ENCODE measurements around the gene DAGLA. TPM values are rescaled to one million over a fixed set of nuclear protein-coding genes. Genes with fewer than 3 reads are reported as not detected.

Gene DAGLA
- total RNA-seq, 1 donor from 2014 or later: 4.6 TPM

DNA sequence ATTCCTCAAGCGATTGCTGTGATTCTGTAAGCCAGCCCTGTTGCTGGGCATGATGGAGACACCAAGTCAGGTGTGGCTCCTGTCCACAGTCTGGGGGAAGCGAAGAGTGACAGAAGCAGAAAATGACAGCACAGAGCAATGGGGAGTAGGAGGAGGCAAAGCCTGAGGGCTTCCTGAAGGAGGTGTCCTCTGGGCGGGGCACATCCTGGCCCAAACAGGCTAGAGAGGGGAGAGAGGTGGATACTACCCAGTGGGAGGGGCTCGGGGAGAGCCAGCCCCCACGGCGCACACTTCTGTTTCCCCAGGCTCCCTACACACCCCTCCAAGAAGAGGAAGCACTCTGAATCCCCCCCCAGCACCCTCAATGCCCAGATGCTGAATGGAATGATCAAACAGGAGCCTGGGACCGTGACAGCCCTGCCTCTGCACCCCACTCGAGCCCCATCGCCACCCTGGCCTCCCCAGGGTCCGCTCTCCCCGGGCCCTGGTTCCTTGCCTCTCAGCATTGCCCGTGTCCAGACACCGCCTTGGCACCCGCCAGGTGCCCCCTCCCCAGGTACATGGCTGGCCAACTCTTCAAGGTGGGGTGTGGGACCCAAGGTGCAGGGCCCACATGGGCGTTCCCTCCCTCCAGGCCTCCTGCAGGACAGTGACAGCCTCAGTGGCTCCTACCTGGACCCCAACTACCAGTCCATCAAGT is 91.2 kb downstream of the DAGLA start:
- DNase-seq (ENCODE audit: low read depth): no peak
- no peaks in the 10 kb centered on the region for H3K27me3 ChIP-seq (ENCODE audit: control insufficient read depth, insufficient read depth, low read length)
- no peaks in the 10 kb centered on the region for H3K36me3 ChIP-seq (ENCODE audit: control insufficient read depth, insufficient read depth, low read length)
- TF ChIP-seq, protein P1, sequence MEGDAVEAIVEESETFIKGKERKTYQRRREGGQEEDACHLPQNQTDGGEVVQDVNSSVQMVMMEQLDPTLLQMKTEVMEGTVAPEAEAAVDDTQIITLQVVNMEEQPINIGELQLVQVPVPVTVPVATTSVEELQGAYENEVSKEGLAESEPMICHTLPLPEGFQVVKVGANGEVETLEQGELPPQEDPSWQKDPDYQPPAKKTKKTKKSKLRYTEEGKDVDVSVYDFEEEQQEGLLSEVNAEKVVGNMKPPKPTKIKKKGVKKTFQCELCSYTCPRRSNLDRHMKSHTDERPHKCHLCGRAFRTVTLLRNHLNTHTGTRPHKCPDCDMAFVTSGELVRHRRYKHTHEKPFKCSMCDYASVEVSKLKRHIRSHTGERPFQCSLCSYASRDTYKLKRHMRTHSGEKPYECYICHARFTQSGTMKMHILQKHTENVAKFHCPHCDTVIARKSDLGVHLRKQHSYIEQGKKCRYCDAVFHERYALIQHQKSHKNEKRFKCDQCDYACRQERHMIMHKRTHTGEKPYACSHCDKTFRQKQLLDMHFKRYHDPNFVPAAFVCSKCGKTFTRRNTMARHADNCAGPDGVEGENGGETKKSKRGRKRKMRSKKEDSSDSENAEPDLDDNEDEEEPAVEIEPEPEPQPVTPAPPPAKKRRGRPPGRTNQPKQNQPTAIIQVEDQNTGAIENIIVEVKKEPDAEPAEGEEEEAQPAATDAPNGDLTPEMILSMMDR (IDR thresholded peaks at IDR 0.05; ENCODE audit: insufficient read depth, low read length, poor library complexity, severe bottlenecking): no peak
- H3K4me3 ChIP-seq (ENCODE audit: low read depth, low read length): no peak overlapping the region

DNA sequence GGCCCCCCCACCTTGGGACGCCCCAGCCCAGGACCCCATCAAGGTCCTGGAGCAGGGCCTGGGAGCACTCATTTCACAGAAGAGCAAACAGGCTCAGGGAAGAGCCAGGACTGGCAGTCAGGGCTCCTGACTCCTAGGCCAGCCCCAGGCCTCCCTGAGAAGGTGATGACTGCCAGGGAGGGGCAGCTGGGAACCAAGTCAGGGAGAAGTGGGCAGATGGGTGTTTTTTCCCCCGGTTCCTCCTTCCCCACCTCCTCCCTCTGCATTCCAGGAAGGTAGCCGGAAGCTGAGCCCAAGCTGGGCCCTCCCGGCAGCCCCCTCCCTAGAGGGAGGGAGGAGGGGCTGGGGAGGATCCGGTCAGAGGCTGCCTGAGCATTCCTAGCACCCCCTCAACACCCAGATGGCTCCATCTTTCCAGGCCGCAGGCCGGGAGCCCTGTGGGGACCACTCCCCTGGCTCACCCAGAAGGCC is 91.8 kb downstream of the DAGLA start:
- H3K36me3 ChIP-seq (ENCODE audit: control insufficient read depth, insufficient read depth, low read length): no peaks in the 10 kb centered on the region
- TF ChIP-seq, protein P1 (IDR thresholded peaks at IDR 0.05; ENCODE audit: insufficient read depth, low read length, poor library complexity, severe bottlenecking): no peak
- H3K27me3 ChIP-seq (ENCODE audit: control insufficient read depth, insufficient read depth, low read length): no peaks in the 10 kb centered on the region
- DNase-seq (ENCODE audit: low read depth): no peak
- H3K4me3 ChIP-seq (ENCODE audit: low read depth, low read length): no peak overlapping the region

GRCh38 chr11:61773356-61773755 is 93.2 kb downstream of the DAGLA start:
- TF ChIP-seq, protein P1 (IDR thresholded peaks at IDR 0.05; ENCODE audit: insufficient read depth, low read length, poor library complexity, severe bottlenecking): no peak
- H3K4me3 ChIP-seq (ENCODE audit: low read depth, low read length): no peak overlapping the region
- no peaks in the 10 kb centered on the region for H3K36me3 ChIP-seq (ENCODE audit: control insufficient read depth, insufficient read depth, low read length)
- no peak for DNase-seq (ENCODE audit: low read depth)
- no peaks in the 10 kb centered on the region for H3K27me3 ChIP-seq (ENCODE audit: control insufficient read depth, insufficient read depth, low read length)

DNA sequence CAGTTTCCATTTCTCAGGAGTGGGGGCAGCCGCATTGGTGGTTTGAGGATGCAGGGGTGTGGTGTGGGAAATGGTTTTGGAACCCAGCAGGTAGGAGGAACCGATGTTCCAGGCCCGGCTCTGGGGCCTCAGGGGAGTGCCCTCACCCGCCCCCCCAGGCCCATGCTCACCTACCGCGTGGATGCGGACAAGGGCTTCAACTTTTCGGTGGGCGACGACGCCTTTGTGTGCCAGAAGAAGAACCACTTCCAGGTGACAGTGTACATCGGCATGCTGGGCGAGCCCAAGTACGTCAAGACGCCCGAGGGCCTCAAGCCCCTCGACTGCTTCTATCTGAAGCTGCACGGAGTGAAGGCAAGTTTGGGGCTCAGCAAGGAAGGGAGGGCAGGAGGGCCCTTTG is 93.6 kb downstream of the DAGLA start:
- H3K4me3 ChIP-seq (ENCODE audit: low read depth, low read length): no peak overlapping the region
- H3K27me3 ChIP-seq (ENCODE audit: control insufficient read depth, insufficient read depth, low read length): no peaks in the 10 kb centered on the region
- no peaks in the 10 kb centered on the region for H3K36me3 ChIP-seq (ENCODE audit: control insufficient read depth, insufficient read depth, low read length)
- TF ChIP-seq, protein P1 (IDR thresholded peaks at IDR 0.05; ENCODE audit: insufficient read depth, low read length, poor library complexity, severe bottlenecking): no peak
- DNase-seq (ENCODE audit: low read depth): no peak

DNA sequence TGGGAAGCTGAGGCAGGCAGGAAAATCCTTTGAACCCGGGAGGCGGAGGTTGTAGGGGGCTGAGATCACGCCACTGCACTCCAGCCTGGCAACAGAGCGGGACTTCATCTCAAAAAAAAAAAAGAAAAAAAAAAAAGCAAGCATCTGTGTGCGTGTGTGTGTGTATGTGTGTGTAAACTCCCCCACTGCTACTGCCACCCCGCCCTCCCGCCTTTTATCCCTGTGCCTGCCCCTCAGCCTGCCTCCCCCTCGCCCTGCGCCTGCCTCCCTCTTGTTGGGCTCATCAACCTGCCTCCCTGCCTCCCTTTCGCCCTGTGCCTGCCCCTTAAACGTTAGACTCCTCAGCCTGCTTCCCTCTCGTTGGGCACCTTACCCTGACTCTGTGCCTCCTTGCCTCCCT is 94.2 kb downstream of the DAGLA start:
- DNase-seq (ENCODE audit: low read depth): no peak
- TF ChIP-seq, protein P1 (IDR thresholded peaks at IDR 0.05; ENCODE audit: insufficient read depth, low read length, poor library complexity, severe bottlenecking): no peak
- no peaks in the 10 kb centered on the region for H3K27me3 ChIP-seq (ENCODE audit: control insufficient read depth, insufficient read depth, low read length)
- H3K4me3 ChIP-seq (ENCODE audit: low read depth, low read length): no peak overlapping the region
- H3K36me3 ChIP-seq (ENCODE audit: control insufficient read depth, insufficient read depth, low read length): no peaks in the 10 kb centered on the region

DNA sequence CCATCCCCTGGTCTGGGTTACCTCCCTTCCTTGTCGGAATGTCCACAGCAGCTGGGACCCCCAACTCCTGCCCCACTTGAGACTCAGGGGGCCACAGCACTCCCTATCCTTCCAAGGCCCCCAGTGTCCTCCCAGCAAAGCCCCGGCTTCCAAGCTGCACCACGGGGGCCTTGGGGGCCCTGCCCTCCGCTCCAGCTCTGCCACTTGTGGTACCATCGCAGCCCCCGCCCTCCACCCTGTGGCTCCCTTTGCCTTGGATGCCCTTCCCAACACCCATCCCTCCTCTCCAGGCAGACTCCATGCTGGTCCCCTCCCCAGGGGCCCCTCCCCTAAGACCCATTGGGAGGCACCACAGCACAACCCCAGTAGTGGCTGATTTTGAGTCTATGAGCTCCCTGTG is 94.9 kb downstream of the DAGLA start:
- Histone ChIP-seq H3K36me3 (ENCODE audit: control insufficient read depth, insufficient read depth, low read length) (no peaks in the 10 kb centered on the region), H3K4me3 (ENCODE audit: low read depth, low read length) (no peak overlapping the region), H3K27me3 (ENCODE audit: control insufficient read depth, insufficient read depth, low read length) (no peaks in the 10 kb centered on the region)
- no peak for DNase-seq (ENCODE audit: low read depth)
- TF ChIP-seq, protein P1 (IDR thresholded peaks at IDR 0.05; ENCODE audit: insufficient read depth, low read length, poor library complexity, severe bottlenecking): no peak

All from kidney epithelial cell (primary cell).